ENCODE measurements around the gene FAAH.

DNA sequence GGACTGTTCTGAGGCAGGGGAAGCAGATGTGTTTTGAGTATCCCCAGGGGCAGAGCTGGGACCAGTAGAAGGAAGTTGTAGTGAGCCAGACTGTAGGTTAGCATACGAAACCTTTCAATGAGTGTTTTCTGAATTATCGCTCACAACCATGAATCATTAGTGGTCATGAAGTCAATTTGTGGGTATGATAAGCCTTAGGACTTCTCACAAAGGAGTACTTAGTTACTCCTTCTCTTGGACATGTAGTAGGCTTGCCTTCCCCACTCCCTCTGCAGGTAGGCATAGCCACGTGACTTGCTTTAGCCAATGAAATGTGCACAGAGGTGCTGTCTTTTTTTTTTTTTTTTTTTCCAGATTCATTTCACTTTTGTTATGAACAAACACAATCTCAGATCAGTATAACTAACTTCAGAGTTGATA is 23.9 kb upstream of the FAAH start:
- TF ChIP-seq, protein P1, sequence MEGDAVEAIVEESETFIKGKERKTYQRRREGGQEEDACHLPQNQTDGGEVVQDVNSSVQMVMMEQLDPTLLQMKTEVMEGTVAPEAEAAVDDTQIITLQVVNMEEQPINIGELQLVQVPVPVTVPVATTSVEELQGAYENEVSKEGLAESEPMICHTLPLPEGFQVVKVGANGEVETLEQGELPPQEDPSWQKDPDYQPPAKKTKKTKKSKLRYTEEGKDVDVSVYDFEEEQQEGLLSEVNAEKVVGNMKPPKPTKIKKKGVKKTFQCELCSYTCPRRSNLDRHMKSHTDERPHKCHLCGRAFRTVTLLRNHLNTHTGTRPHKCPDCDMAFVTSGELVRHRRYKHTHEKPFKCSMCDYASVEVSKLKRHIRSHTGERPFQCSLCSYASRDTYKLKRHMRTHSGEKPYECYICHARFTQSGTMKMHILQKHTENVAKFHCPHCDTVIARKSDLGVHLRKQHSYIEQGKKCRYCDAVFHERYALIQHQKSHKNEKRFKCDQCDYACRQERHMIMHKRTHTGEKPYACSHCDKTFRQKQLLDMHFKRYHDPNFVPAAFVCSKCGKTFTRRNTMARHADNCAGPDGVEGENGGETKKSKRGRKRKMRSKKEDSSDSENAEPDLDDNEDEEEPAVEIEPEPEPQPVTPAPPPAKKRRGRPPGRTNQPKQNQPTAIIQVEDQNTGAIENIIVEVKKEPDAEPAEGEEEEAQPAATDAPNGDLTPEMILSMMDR (IDR thresholded peaks at IDR 0.05) = no peak
- no peak for TF ChIP-seq ZFX (IDR thresholded peaks at IDR 0.05; ENCODE audit: borderline replicate concordance)
